NCI-H2227 (cell line): ENCODE results near the gene MORC2.

Experiments
- DNase-seq: peaks from one replicate; lab custom pipeline; 2025; ENCODE audit not compliant: unreplicated experiment; lab: John Stamatoyannopoulos, UW

Gene MORC2

DNA sequence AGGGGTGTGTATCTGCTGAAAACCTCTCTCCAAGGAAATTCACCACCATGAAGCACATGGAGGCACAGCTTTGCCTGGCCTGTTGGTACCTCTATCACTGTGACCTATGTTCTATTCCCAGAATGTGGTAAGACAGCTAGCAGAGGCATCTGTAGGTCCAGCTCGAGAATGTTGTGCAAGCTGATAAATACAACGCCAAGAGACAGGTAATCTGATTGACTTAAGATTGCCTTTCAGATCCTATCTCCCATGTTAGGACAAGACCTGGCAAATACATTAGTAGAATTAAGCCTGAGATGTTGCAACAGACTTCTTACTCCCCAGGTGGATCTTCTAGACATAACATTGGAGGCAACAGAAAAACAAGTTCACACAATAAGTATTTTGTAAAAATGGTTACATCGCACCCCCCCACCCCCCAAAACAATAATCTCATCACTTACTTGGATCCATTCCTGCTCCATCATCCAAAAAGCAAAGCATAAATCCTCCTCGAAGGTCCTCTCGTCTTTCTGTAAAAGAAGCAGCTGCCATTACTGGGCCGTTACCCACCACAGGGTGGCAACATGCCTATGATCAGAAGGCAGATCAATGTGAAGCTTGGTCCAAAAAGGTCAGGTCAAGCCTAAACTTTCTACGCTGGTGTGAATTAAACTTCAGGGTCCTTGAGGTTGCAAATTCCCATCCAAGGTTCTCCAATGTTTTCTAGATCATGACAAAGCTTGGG is 18.5 kb downstream of the MORC2 start:
- DNase-seq: no peak

- no peak for DNase-seq
Measured at GRCh38 chr22:30948930-30949342, 19.6 kb downstream of the MORC2 start.

GRCh38 chr22:30947816-30948454 is 20.6 kb downstream of the MORC2 start:
- DNase-seq: peak; percentile 29

DNA sequence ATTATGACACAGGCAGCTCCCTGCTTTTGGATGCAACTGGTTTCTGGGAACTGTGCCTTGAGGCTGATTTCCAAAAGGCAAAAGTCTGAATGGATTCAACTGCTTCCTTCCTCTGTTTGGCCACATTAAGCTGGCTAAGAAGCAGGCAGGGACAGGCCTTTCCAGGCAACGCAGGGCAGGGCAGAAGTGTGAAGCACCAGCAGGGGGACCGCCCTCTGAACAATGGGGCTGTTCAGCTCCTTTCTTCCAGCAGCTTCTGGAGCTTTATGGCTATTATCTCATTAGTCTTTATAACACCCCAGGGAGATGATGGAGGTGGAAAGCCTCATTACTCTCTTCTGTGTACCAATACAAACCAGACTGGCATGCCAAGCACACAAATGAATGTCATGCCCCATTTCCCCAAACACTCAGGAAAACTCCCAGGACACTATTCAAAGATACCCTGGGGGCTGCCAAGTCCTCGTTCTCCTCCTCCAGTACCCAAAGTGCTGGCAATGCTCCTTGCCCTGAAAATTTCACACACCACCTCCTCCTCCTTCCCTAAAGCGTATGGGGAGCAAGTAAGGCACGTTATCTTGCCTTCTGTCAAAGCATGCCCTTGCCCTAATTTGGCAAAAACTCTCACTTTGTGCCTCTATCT is 21.3 kb downstream of the MORC2 start:
- peak; percentile 57 for DNase-seq

DNA sequence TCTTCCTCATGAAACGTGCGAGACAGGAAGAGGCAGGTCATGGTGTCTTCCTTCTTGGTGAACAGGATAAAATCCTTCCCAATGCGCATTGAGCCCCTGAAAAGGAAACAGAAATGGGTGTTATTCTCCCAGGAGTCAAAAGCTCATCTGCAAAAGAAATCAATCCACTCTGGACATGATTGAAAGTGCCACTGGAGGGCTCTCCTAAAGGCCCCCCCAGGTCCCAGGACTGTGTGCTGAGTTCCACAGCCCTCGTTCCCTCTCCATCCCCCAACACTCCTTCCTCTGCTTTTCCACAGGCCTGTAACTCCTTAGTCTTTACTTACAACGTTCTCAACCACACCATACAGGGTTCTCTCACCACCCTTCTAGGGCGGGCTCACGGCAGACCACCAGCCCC is 22.2 kb downstream of the MORC2 start:
- no peak for DNase-seq

DNA sequence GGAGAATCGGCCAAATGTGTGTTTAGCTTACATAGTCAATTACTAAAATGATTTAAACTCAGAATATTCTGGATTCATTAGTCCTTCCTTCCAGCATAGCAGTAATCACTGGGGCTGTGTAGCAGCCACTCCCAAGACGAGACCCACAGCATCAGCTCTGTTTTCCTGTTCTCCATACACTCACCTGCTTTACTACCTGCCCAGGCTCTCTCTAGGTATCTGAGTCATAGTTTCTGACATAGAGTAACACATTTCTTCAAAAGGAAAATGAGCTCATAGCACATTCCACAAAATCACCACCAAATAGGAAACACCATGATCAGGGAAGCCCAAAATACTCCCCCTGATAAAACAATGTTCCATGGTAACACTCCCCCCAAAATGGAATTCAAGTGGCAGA is 22.9 kb downstream of the MORC2 start:
- no peak for DNase-seq

- DNase-seq: no peak
Measured at GRCh38 chr22:30944986-30945385, 23.6 kb downstream of the MORC2 start.

- DNase-seq: no peak
Measured at GRCh38 chr22:30943368-30943767, 25.2 kb downstream of the MORC2 start.

DNA sequence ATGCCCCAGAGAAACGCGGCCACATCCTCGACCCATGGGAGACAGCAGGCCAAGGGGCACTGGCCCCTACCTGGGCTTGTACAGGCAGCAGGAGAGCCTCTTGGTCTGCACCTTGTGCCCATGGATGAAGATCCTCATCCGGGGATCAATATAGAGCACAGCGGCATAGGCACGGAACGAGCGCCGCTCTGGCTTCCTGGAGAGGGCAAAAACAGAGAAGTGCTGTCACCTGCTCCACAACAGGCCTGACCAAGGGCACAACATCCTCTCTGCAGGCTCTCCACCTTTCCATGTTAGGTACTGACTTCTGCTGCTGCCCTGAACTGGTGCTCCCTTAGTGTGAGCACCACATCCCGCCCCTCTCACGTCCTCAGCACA is 27.2 kb downstream of the MORC2 start:
- no peak for DNase-seq

DNA sequence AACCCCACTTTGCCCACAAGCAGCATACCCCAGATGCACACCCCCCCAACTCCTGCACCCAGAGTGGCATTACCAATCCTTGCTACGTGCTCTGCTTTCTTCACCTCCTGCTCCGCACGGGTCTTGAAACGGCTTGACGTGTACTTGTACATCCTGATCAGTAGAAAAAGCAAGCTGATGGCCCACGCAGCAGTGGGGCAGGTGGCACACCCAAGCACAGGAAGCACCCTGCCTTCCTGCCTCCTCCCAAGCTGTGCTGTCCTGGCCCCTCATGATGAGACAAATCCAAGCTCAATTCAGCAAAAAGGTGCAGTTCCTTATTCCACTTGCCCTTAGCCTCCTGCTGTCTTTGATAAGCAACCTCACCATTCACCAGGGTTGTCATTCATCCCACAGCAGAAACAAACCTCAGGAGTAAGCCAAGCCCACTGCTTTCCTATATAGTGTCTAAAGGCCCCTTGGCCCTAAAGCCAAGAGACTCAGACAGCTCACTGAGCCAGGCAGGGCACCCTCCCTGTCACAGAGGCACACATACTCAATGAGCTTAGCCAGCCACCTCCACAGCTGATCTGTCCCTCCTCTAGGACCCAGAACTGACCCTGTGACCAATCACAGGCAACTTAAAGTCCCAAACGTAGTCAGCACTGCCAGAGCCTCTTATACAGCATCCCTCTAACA is 27.8 kb downstream of the MORC2 start:
- no peak for DNase-seq

- no peak for DNase-seq
Measured at GRCh38 chr22:30934053-30934452, 34.5 kb downstream of the MORC2 start.

DNA sequence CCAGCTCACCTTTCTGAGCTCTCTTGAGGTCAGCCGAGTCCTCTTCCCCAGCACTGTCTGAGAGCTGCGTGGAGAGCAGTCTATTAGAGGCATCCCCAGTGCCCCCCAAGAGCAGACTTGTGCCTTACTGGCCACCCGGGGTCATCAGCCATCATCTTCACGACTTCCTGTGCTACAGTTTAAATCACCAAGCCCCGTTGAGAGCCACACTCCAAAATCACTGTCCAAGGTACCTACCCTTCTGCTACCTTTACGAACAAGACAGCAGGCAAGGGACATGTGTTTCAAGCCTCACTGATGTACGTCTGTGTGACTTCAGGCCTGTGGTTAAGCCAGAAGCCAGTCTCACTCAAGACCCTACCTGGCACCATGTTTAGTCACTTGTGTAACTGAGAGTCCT is 35.1 kb downstream of the MORC2 start:
- DNase-seq: no peak

DNA sequence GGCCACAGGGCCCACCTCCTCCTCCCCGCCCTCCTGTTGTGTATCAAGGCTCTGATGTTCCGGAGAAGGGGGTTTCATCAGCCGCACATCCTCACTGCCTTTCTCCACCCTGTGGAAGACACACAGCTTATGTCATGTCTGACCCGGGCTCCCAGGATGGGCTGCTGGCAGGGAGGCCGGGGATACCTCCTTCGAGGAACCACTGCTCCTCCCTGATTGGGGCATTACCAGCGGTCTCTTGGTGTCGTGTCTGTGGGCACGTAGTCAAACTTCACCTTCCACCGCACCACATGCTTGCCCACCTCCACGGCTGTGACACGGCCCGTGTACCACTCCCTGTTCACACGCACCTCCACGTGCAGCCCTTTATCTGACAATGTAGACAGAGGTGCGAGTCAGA is 35.9 kb downstream of the MORC2 start:
- no peak for DNase-seq

- DNase-seq: no peak
Measured at GRCh38 chr22:30931541-30932300, 36.9 kb downstream of the MORC2 start.

DNA sequence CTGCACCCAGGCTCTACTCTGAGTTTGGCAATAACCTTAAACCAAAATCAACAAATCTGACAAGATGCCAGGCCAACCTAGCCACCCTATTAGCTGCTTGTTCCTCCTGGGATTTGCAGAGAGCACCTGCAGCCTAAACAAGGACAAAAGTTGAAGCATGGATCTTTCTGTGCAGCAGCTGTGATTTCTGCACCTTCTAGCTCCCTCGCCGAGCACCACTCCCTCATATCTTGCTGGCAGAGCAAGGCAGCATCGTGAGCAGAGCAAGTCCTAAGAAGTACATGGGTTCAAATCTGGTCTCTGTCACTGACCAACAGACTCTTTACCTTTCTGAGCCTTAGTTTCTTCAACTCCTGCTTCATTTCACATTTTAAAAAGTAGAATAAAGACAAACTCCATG is 38.3 kb downstream of the MORC2 start:
- no peak for DNase-seq

- DNase-seq: no peak
Measured at GRCh38 chr22:30928401-30928800, 40.2 kb downstream of the MORC2 start.

DNA sequence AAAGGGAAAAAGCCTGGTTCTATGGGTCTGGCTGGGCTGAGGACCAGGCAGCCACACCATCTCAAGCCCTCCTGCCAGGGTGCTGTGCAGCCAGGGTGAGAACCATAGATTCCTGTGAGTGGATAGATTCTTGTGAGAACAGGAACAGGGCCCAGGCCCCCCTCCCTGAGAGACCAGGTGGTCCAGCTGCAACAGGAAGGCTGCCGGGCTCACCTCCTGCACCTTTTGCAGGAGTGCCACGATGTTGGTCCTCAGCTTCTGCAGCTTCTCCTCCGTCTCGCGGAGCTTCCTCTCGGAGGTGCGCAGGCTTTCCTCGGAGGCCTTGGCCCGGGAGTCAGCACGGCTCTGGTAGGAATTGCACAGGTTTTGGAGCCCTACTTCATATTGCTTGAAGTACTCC is 40.8 kb downstream of the MORC2 start:
- DNase-seq: no peak

DNA sequence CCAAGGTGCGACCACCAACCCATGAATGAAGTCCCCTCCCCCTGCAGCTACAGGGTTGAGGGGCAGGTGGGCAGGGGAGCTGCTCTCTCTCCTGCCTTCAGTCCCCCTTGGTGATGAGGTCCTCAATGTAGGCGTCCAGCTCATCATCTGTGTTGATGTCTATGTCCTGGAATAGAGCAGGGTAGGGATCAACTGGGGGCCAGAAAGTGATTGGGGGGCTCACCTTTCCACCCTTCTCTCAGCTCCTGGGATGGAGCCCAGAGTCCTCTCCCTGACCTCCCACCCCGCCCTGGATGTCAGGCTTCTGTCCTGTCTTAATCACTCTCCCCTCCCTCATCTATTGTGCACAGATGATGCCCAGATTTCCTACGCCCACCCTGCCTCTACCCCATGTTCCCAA is 41.9 kb downstream of the MORC2 start:
- no peak for DNase-seq

DNA sequence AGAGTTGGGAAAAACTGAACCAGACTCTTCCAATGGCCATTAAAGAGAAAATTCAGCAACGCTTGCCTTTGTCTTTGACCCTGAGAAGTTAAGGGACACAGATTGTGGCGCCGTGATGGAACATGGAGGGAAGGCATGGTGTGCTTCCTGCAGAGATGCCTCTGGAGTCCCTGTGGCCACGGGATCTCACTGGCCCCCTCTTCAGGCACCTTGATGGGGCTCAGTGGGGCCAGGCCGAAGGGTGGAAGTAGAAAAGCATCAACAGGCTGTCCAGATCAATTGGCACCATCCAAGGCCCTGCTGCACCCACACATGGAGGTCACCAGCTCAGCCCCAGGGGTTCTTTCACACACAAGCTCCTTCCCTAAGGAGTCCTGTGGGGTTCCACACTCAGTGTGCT is 42.9 kb downstream of the MORC2 start:
- no peak for DNase-seq

DNA sequence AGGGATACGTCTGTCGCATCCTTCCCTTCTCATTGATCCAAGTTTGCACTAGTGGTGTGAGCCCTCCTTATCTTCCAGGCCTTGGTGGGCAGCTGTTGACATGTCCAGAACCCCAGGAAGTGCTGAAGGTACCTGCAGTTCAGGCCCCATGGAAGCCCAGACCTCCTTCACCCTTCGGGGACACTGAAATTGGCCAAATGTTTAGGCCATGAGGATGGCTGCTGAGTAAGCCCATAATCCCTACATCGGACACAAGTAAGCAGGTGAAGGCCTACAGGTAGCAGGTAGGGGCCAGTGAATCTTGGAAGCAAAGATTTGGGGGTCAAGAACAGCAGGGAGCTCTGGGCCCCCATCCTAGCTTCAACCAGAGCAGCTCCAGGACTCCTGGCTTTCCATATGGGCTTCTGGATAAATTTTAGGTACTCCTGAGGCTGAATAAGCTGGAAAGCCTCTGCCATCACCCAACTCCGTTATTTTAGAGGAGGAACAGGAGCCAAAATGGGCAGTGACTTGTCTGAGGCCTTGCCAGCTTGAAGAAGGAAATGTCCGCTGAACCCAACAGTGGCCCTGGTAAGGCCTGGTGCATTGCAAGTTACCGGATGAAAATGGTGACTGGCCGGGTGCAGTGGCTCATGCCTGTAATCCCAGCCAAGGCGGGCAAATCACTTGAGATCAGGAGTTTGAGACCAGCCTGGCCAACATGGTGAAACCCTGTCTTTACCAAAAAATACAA is 45.2 kb downstream of the MORC2 start:
- DNase-seq: no peak
